Gastrocnemius medialis (tissue), 4 donors: Measurements from ENCODE around the gene C18orf54.

Experiments
- CTCF ChIP-seq, 5 experiments: fragments of 450-650 bp in 3 of 5; fragments of 200-600 bp in 2 of 5; sonication (generic) in 2 of 5; IDR thresholded peaks in 4 of 5; conservative IDR thresholded peaks in 1 of 5; 1 replicate in 4 of 5; 2 replicates in 1 of 5; pipeline ENCODE4 v1.5.1; 2016 to 2019; ENCODE audit warnings: antibody characterized with exemption in 5 of 5, mild to moderate bottlenecking in 3 of 5, moderate library complexity in 3 of 5
- POLR2A ChIP-seq, 2 donors: fragments of 450-650 bp; IDR thresholded peaks; one replicate each; pipeline ENCODE4 v1.6.1; 2017; ENCODE audit warnings: antibody characterized with exemption in 2 of 2, mild to moderate bottlenecking in 2 of 2, moderate library complexity in 2 of 2

GRCh38 chr18:54360406-54360805, 2.7 kb downstream of the C18orf54 start:
- TF ChIP-seq CTCF (IDR thresholded peaks at IDR 0.05 in 4 of 5, conservative IDR thresholded peaks at IDR 0.05 in 1 of 5) = no peak
- no peak for TF ChIP-seq POLR2A (IDR thresholded peaks at IDR 0.05)
